GM12878 (cell line): ENCODE data around the gene TMOD2. TPM values are rescaled to one million over a fixed set of nuclear protein-coding genes. Genes with fewer than 3 reads are reported as not detected.
A peak's percentile ranks its signal among the peaks of the same experiment; 100 is the strongest.

Experiments used
- ATAC-seq: fragments of 200-7000 bp; cut with Tn5 transposase; 3 replicates; pipeline ENCODE4 v1.9.1; 2020; ENCODE audit warnings: mild to moderate bottlenecking, moderate library complexity
- BruUV-seq: library from RNA; stranded (reverse); fragments of 400-500 nt; replicated peaks from 2 replicates; lab custom pipeline; 2021; lab: Mats Ljungman, UMichigan
- CTCF ChIA-PET: fragments of 300-600 bp; sonication (Branson Sonifier 250); formaldehyde crosslinking; extraction: SDS; loops from one replicate; lab custom pipeline; 2021; ENCODE audit warnings: inconsistent platforms; lab: Yijun Ruan, JAX
- POLR2A ChIA-PET: fragments of 350-600 bp; formaldehyde crosslinking; extraction: SDS; loops from one replicate; lab custom pipeline; 2021; ENCODE audit warnings: inconsistent platforms; lab: Charles Lee
- RAD21 ChIA-PET: fragments of 300-600 bp; sonication (Branson Sonifier 250); formaldehyde crosslinking; loops from one replicate; lab custom pipeline; 2023; ENCODE audit warnings: antibody characterized with exemption; ENCODE audit not compliant: unreplicated experiment; lab: Charles Lee
- SMC1A ChIA-PET: fragments of 300-600 bp; sonication (Branson Sonifier 250); formaldehyde crosslinking; loops from one replicate; lab custom pipeline; 2023; ENCODE audit not compliant: unreplicated experiment, uncharacterized antibody; lab: Charles Lee
- DNase-seq: peaks from one replicate; pipeline ENCODE4 v3.0.0-alpha.2; 2011; ENCODE audit warnings: low read depth, low spot score
- FAIRE-seq: peaks from 3 replicates; lab custom pipeline; 2011; peaks lifted over from hg19 to GRCh38; lab: Jason Lieb, UNC
- H2AFZ ChIP-seq: 2 replicates; pipeline ENCODE4 v1.6.0; 2011; ENCODE audit warnings: low read depth, low read length, control low read depth; ENCODE audit not compliant: control insufficient read depth
- H3K27ac ChIP-seq: 2 replicates; pipeline ENCODE4 v1.5.1; 2011; ENCODE audit warnings: control low read depth; ENCODE audit not compliant: control insufficient read depth, insufficient read depth
- H3K27me3 ChIP-seq, 2 experiments: replicated peaks in 1 of 2; 2 replicates each; pipeline versions ENCODE4 v1.6.0 to v1.6.1; 2011; ENCODE audit warnings: low read length in 1 of 2; ENCODE audit not compliant: control insufficient read depth in 2 of 2, insufficient read depth in 2 of 2
- H3K36me3 ChIP-seq, 2 experiments: 2 replicates each; pipeline ENCODE4 v1.5.1; 2011; ENCODE audit warnings: low read length in 1 of 2; ENCODE audit not compliant: control insufficient read depth in 2 of 2, insufficient read depth in 2 of 2
- H3K4me1 ChIP-seq: 2 replicates; pipeline ENCODE4 v1.6.1; 2011; ENCODE audit warnings: mild to moderate bottlenecking, low read length, moderate library complexity, mixed read lengths; ENCODE audit not compliant: control insufficient read depth, insufficient read depth
- H3K4me2 ChIP-seq: 2 replicates; pipeline ENCODE4 v1.6.0; 2011; ENCODE audit warnings: control low read depth; ENCODE audit not compliant: control insufficient read depth, insufficient read depth
- H3K4me3 ChIP-seq: fragments of 200-600 bp; sonication (generic); 2 replicates; pipeline ENCODE4 v1.5.1; 2016
- H3K79me2 ChIP-seq: 2 replicates; pipeline ENCODE4 v1.6.0; 2011; ENCODE audit warnings: low read length; ENCODE audit not compliant: control insufficient read depth, insufficient read depth
- H3K9ac ChIP-seq: 2 replicates; pipeline ENCODE4 v1.8.0; 2011; ENCODE audit warnings: low read length, control low read depth, mixed read lengths; ENCODE audit not compliant: control insufficient read depth, insufficient read depth
- H3K9me3 ChIP-seq: replicated peaks from 3 replicates; pipeline ENCODE4 v1.5.1; 2011; ENCODE audit warnings: mild to moderate bottlenecking, low read length; ENCODE audit not compliant: control insufficient read depth, insufficient read depth
- H4K20me1 ChIP-seq: 2 replicates; pipeline ENCODE4 v1.6.0; 2011; ENCODE audit not compliant: control insufficient read depth, insufficient read depth
- CHD2 ChIP-seq: IDR thresholded peaks from 2 replicates; pipeline ENCODE4 v1.6.1; 2011; ENCODE audit warnings: low read depth, low read length, improper control_type of control experiment, borderline replicate concordance
- EED ChIP-seq: sonication (generic); IDR thresholded peaks from 2 replicates; pipeline ENCODE4 v1.6.1; 2016; ENCODE audit warnings: antibody characterized with exemption, low read depth
- KDM1A ChIP-seq: fragments of 200-600 bp; sonication (generic); IDR thresholded peaks from 2 replicates; pipeline ENCODE4 v1.6.1; 2016; ENCODE audit warnings: borderline replicate concordance
- RBBP5 ChIP-seq: fragments of 200-600 bp; sonication (generic); conservative IDR thresholded peaks from 2 replicates; pipeline ENCODE4 v1.6.1; 2016
- USF1 ChIP-seq: IDR thresholded peaks from 2 replicates; pipeline ENCODE4 v1.6.1; 2011; ENCODE audit warnings: borderline replicate concordance, low read depth, mild to moderate bottlenecking, moderate library complexity, mixed read lengths, low read length; ENCODE audit not compliant: insufficient read depth; ENCODE audit errors: extremely low read length
- ZBTB11 ChIP-seq: fragments of 450-650 bp; formaldehyde crosslinking; IDR thresholded peaks from 2 replicates; pipeline ENCODE4 v1.5.0; 2022; ENCODE audit warnings: mild to moderate bottlenecking, missing genetic modification characterization
- WGBS: methylation state at CpG from one replicate; pipeline ENCODE4 v1.1.6; 2016; ENCODE audit warnings: low lambda C conversion rate; ENCODE audit not compliant: insufficient replicate concordance, insufficient coverage; ENCODE audit errors: missing lambda C conversion rate; 5-methylcytosine and 5-hydroxymethylcytosine counted together
- in situ Hi-C: fragments of 300-500 bp; cut with MboI; formaldehyde crosslinking; loops from 9 replicates; pipeline ENCODE4 v1.14.3; 2018; ENCODE audit warnings: mixed read lengths
- intact Hi-C: fragments of 100-400 bp; cut with micrococcal nuclease; formaldehyde crosslinking; loops from one replicate; pipeline ENCODE4 v1.14.2; 2022; ENCODE audit not compliant: unreplicated experiment
- polyA plus RNA-seq, 11 experiments: library from polyadenylated mRNA; depleted of rRNA in 4 of 11; unstranded in 6 of 11; stranded (reverse) in 5 of 11; fragments of >200 nt; fragmentation: Nextera tagmentation in 4 of 11; fragmentation: Illumina TruSeq in 1 of 11; extraction: Ambion mirVana in 4 of 11; extraction: Trizol in 1 of 11; gene quantifications; 1 replicate in 1 of 11; 2 replicates in 10 of 11; pipeline versions ENCODE4 v1.2.1 to v1.2.3, GENCODE V29; 2011 to 2016; ENCODE audit warnings: inconsistent platforms in 2 of 11, missing spikeins in 2 of 11, low read depth in 1 of 11
- total RNA-seq, 4 experiments: library from RNA; depleted of rRNA in 3 of 4; stranded (reverse); fragments of >200 nt in 3 of 4; fragmentation: Illumina TruSeq in 1 of 4; extraction: Trizol in 1 of 4; gene quantifications; 2 replicates each; pipeline versions ENCODE4 v1.2.1 to v1.2.3, GENCODE V29; 2013 to 2021

The TMOD2 gene
- total and polyA plus RNA-seq, 10 of the 15 experiments (the other 5 are each of a cell fraction or from before 2014, with no cell fraction given) = 0.61 to 15.2 (median 6.3) TPM

GRCh38 chr15:51833772-51834171, 82.4 kb downstream of the TMOD2 start:
- Histone ChIP-seq H4K20me1 (no peaks in the 10 kb centered on the region), H3K9me3 (no peaks in the 10 kb centered on the region), H3K79me2 (peaks cover 91% of the 10 kb centered on the region), H2AFZ (no peak overlapping the region), H3K27ac (no peak overlapping the region), H3K4me2 (peak overlapping the region; percentile 56; the same call in 1 of the 2 replicates), H3K36me3 (no peaks in the 10 kb centered on the region), H3K4me3 (peak overlapping the region; percentile 44; the same call in 1 of the 2 replicates), H3K9ac (no peak overlapping the region), H3K27me3 (no peaks in the 10 kb centered on the region), H3K4me1 (peaks cover 13% of the 10 kb centered on the region)
- ATAC-seq (no peak), DNase-seq (no peak), FAIRE-seq (no peak)
- BruUV-seq = no TSS peak
- RAD21 ChIA-PET = interaction anchor here (1.4 kb wide), 1 partner anchor 11 kb away, joined by 3 read pairs; no protein-coding TSS in a partner anchor
- WGBS = 56% methylated on average over 1 of the region's 1 CpG
- intact Hi-C loops (no loop called here), in situ Hi-C loops (no loop called here)
- SMC1A ChIA-PET = interaction anchor here (0.9 to 2.0 kb wide), 4 partner anchors 8 to 14 kb away, joined by 3 to 5 read pairs (median 4); no protein-coding TSS in a partner anchor
- TF ChIP-seq KDM1A = no peak
- no peak for TF ChIP-seq EED
- TF ChIP-seq USF1 = no peak
- no peak for TF ChIP-seq ZBTB11
- no peak for TF ChIP-seq RBBP5
- TF ChIP-seq CHD2 = no peak
- POLR2A ChIA-PET = interaction anchor here (1.3 kb wide), 1 partner anchor 10 kb away, joined by 3 read pairs; no protein-coding TSS in a partner anchor
- CTCF ChIA-PET = interaction anchor here (0.8 to 1.2 kb wide), 2 partner anchors 55 to 67 kb away, joined by 4 to 6 read pairs; no protein-coding TSS in a partner anchor
